ENCODE results near the gene SYT9.

Gene SYT9

GRCh38 chr11:7251836-7252682 lies at the start of gene SYT9 (continued):
- TF ChIP-seq ZSCAN18 (tag by site-specific recombination; IDR thresholded peaks at IDR 0.05) (no peak), ZNF514 (tag by site-specific recombination; IDR thresholded peaks at IDR 0.05) (no peak), ZFP69B (tag by site-specific recombination; IDR thresholded peaks at IDR 0.05) (no peak), PRDM10 (tag by site-specific recombination; IDR thresholded peaks at IDR 0.05) (no peak), ZNF624 (tag by site-specific recombination; IDR thresholded peaks at IDR 0.05) (no peak), ZNF580 (tag by site-specific recombination; IDR thresholded peaks at IDR 0.05) (no peak), ZNF223 (tag by site-specific recombination; IDR thresholded peaks at IDR 0.05) (no peak), KLF9 (tag by site-specific recombination; IDR thresholded peaks at IDR 0.05; ENCODE audit: low read depth) (peak; percentile 79), ZNF280C (tag by site-specific recombination; IDR thresholded peaks at IDR 0.05) (no peak), SP7 (tag by site-specific recombination; IDR thresholded peaks at IDR 0.05) (no peak), OSR2 (tag by site-specific recombination; IDR thresholded peaks at IDR 0.05) (no peak), ZNF548 (tag by site-specific recombination; IDR thresholded peaks at IDR 0.05) (no peak), KLF16 (tag by site-specific recombination; IDR thresholded peaks at IDR 0.05) (peak; percentile 23; the same call in 1 of the 2 replicates), ZNF292 (tag by site-specific recombination; IDR thresholded peaks at IDR 0.05; ENCODE audit: borderline replicate concordance, low read depth) (no peak), ZNF792 (tag by site-specific recombination; IDR thresholded peaks at IDR 0.05) (no peak), ZNF404 (tag by site-specific recombination; IDR thresholded peaks at IDR 0.05) (no peak), SCRT1 (tag by site-specific recombination; IDR thresholded peaks at IDR 0.05; ENCODE audit: borderline replicate concordance) (peak; percentile 53; the same call in 1 of the 2 replicates), ZNF341 (tag by site-specific recombination; IDR thresholded peaks at IDR 0.05; ENCODE audit: low read depth) (peak; percentile 82; the same call in 1 of the 2 replicates), CTCF (tag by site-specific recombination; IDR thresholded peaks at IDR 0.05) (no peak; the same call in none of the 2 replicates), ZNF211 (tag by site-specific recombination; IDR thresholded peaks at IDR 0.05; ENCODE audit: low read depth) (no peak), PATZ1 (tag by site-specific recombination; IDR thresholded peaks at IDR 0.05) (peak; percentile 19; the same call in 1 of the 2 replicates), ZNF18 (tag by site-specific recombination; IDR thresholded peaks at IDR 0.05) (no peak), ZNF560 (tag by site-specific recombination; IDR thresholded peaks at IDR 0.05; ENCODE audit: borderline replicate concordance) (no peak), ZSCAN23 (tag by site-specific recombination; IDR thresholded peaks at IDR 0.05) (no peak)
